ENCODE data around the gene ATRN. TPM values are rescaled to one million over a fixed set of nuclear protein-coding genes. Genes with fewer than 3 reads are reported as not detected.

The ATRN gene
- total and polyA plus RNA-seq, 2 of the 8 experiments (the other 6 are each of a cell fraction or from before 2014, with no cell fraction given) = 12.0 to 17.4 TPM

GRCh38 chr20:3685341-3685740 lies 214.5 kb downstream of the ATRN start:
- no peak overlapping the region for H2AK5ac ChIP-seq (ENCODE audit: low read depth, low read length)
- no peak overlapping the region for H3K27ac ChIP-seq (ENCODE audit: low read depth, low read length)
- H2BK15ac ChIP-seq (ENCODE audit: low read length) = no peak overlapping the region
- H3K18ac ChIP-seq (ENCODE audit: extremely low read depth, low read length) = peak overlapping the region; percentile 79; the same call in 1 of the 2 replicates
- H2BK20ac ChIP-seq (ENCODE audit: low read length) = no peak overlapping the region; the same call in 1 of the 2 replicates
- H3K56ac ChIP-seq (replicated peaks; ENCODE audit: insufficient read length, low read depth, low read length) = no peak overlapping the region
- no peak overlapping the region for H4K8ac ChIP-seq (ENCODE audit: extremely low read depth, insufficient read depth, low read length)
- FAIRE-seq (no peak), DNase-seq (ENCODE audit: low read depth in 1 of 2, low spot score in 2 of 2) (no peak)
- 79% methylated on average over 7 of the region's 7 CpGs; no CpG with 5 or more reads in 1 of the 2 experiments for WGBS, 2 experiments (ENCODE audit: extremely low coverage in 1 of 2, insufficient coverage in 1 of 2, insufficient read length in 1 of 2, insufficient replicate concordance in 2 of 2, low coverage in 1 of 2, low lambda C conversion rate in 2 of 2, missing lambda C conversion rate in 1 of 2)
- H3K9me3 ChIP-seq (ENCODE audit: insufficient read depth in 2 of 2, low read depth in 1 of 2, low read length in 1 of 2) = no peaks in the 10 kb centered on the region
- POLR2A ChIA-PET (ENCODE audit: partially characterized antibody) = interaction anchor here (0.8 to 1.5 kb wide), 2 partner anchors 57 to 66 kb away, joined by 3 to 5 read pairs; no protein-coding TSS in a partner anchor
- no peak overlapping the region for H2BK120ac ChIP-seq (replicated peaks; ENCODE audit: low read depth, low read length)
- H4K20me1 ChIP-seq (replicated peaks in 1 of 2; ENCODE audit: control insufficient read depth in 1 of 2, insufficient read depth in 2 of 2, low read length in 2 of 2) = no peaks in the 10 kb centered on the region
- H3K14ac ChIP-seq (ENCODE audit: insufficient read length) = no peak overlapping the region
- H4K91ac ChIP-seq (replicated peaks; ENCODE audit: insufficient read length, low read length) = no peak overlapping the region
- peaks cover 5 to 24% (median 14%) of the 10 kb centered on the region in 4 experiments for H3K4me1 ChIP-seq (replicated peaks in 1 of 4; ENCODE audit: control insufficient read depth in 3 of 4, insufficient read depth in 4 of 4, low read length in 3 of 4)
- no peak overlapping the region for H3K4me3 ChIP-seq (ENCODE audit: extremely low read depth in 1 of 4, insufficient read depth in 2 of 4, low read depth in 3 of 4, low read length in 4 of 4)
- no peak overlapping the region for H3K4ac ChIP-seq (replicated peaks; ENCODE audit: insufficient read length, low read depth, low read length)
- H3K9ac ChIP-seq (replicated peaks in 1 of 4; ENCODE audit: extremely low read depth in 1 of 4, low read depth in 3 of 4, low read length in 3 of 4) = no peak overlapping the region
- no peaks in the 10 kb centered on the region for H3K79me1 ChIP-seq (ENCODE audit: low read depth, low read length)
- H3K23me2 ChIP-seq (ENCODE audit: low read depth, low read length) = peaks cover 11% of the 10 kb centered on the region
- H2BK5ac ChIP-seq (ENCODE audit: low read depth, low read length) = peak overlapping the region; percentile 35; the same call in 1 of the 2 replicates
- H3K23ac ChIP-seq (ENCODE audit: insufficient read length) = no peak overlapping the region
- peak overlapping the region; percentile 50; the same call in 1 of the 2 replicates for H2AFZ ChIP-seq (ENCODE audit: low read length)
- CTCF ChIA-PET (ENCODE audit: partially characterized antibody) = interaction anchor here (1.0 to 45.1 kb wide), 6 partner anchors 1 to 83 kb away, joined by 3 to 1432 read pairs (median 15); partner anchors contain the start of genes ADAM33 and SIGLEC1
- no peak overlapping the region for H4K5ac ChIP-seq (ENCODE audit: insufficient read length, low read depth, low read length)
- peak overlapping the region; percentile 12; the same call in 1 of the 2 replicates for H2BK12ac ChIP-seq (ENCODE audit: low read depth, low read length)
- peaks cover 0 to 13% (median 9%) of the 10 kb centered on the region in 4 experiments; a peak in 6 of 7 replicates for H3K27me3 ChIP-seq (replicated peaks in 1 of 4; ENCODE audit: control insufficient read depth in 3 of 4, extremely low read depth in 1 of 4, insufficient read depth in 3 of 4, low read length in 3 of 4)
- no peaks in the 10 kb centered on the region for H3K36me3 ChIP-seq (ENCODE audit: control insufficient read depth in 2 of 4, insufficient read depth in 4 of 4, low read length in 3 of 4)
- no peaks in the 10 kb centered on the region for H3K79me2 ChIP-seq (ENCODE audit: control insufficient read depth in 1 of 2, insufficient read depth in 2 of 2, low read length in 2 of 2)
- H3K4me2 ChIP-seq (ENCODE audit: insufficient read depth in 1 of 2, low read depth in 2 of 2, low read length in 2 of 2) = no peak overlapping the region; a peak in 1 of 4 replicates
- TF ChIP-seq SP2 (IDR thresholded peaks at IDR 0.05; ENCODE audit: low read length) (no peak), JUN (IDR thresholded peaks at IDR 0.05; ENCODE audit: low read depth, low read length) (no peak), POU5F1 (IDR thresholded peaks at IDR 0.05; ENCODE audit: low read depth, low read length) (no peak), BCL11A (IDR thresholded peaks at IDR 0.05; ENCODE audit: low read depth in 2 of 2, low read length in 2 of 2) (no peak), KDM4A (IDR thresholded peaks at IDR 0.05; ENCODE audit: low read depth, low read length, severe bottlenecking) (no peak), CTBP2 (IDR thresholded peaks at IDR 0.05; ENCODE audit: borderline replicate concordance, insufficient read depth, insufficient read length, low read length) (no peak), GABPA (IDR thresholded peaks at IDR 0.05; ENCODE audit: borderline replicate concordance, insufficient read depth, low read length) (no peak), KDM1A (IDR thresholded peaks at IDR 0.05; ENCODE audit: borderline replicate concordance, low read length) (no peak), EZH2 (IDR thresholded peaks at IDR 0.05; ENCODE audit: low read depth, low read length, severe bottlenecking) (no peak)

Data from H1 (cell line).